ENCODE data around the gene ADRB1. TPM values are rescaled to one million over a fixed set of nuclear protein-coding genes. Genes with fewer than 3 reads are reported as not detected.

Gene ADRB1
- total RNA-seq, 2 experiments from 2014 or later, result not detected

DNA sequence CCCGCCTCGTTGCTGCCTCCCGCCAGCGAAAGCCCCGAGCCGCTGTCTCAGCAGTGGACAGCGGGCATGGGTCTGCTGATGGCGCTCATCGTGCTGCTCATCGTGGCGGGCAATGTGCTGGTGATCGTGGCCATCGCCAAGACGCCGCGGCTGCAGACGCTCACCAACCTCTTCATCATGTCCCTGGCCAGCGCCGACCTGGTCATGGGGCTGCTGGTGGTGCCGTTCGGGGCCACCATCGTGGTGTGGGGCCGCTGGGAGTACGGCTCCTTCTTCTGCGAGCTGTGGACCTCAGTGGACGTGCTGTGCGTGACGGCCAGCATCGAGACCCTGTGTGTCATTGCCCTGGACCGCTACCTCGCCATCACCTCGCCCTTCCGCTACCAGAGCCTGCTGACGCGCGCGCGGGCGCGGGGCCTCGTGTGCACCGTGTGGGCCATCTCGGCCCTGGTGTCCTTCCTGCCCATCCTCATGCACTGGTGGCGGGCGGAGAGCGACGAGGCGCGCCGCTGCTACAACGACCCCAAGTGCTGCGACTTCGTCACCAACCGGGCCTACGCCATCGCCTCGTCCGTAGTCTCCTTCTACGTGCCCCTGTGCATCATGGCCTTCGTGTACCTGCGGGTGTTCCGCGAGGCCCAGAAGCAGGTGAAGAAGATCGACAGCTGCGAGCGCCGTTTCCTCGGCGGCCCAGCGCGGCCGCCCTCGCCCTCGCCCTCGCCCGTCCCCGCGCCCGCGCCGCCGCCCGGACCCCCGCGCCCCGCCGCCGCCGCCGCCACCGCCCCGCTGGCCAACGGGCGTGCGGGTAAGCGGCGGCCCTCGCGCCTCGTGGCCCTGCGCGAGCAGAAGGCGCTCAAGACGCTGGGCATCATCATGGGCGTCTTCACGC lies 825 bp downstream of the ADRB1 start:
- Mint-ChIP-seq H3K27ac (no peak overlapping the region), H3K4me1 (peaks cover 16% of the 10 kb centered on the region), H3K9me3 (ENCODE audit: low read depth) (no peaks in the 10 kb centered on the region), H3K27me3 (peaks cover 58% of the 10 kb centered on the region), H3K4me3 (peak overlapping the region; percentile 61), H3K36me3 (ENCODE audit: low read depth) (no peaks in the 10 kb centered on the region)
- intact Hi-C loops (cut with DNase I, micrococcal nuclease), result loop anchor here in 1 of 2 experiments (5.0 kb wide), 1 partner anchor 82 kb away; no protein-coding TSS in a partner anchor
- DNase-seq (peak; percentile 18), ATAC-seq (no peak)
- ChIA-PET POLR2A (interaction anchor here (0.6 kb wide), 1 partner anchor 25 kb away, joined by 3 read pairs; no protein-coding TSS in a partner anchor), CTCF (no interaction called here)

DNA sequence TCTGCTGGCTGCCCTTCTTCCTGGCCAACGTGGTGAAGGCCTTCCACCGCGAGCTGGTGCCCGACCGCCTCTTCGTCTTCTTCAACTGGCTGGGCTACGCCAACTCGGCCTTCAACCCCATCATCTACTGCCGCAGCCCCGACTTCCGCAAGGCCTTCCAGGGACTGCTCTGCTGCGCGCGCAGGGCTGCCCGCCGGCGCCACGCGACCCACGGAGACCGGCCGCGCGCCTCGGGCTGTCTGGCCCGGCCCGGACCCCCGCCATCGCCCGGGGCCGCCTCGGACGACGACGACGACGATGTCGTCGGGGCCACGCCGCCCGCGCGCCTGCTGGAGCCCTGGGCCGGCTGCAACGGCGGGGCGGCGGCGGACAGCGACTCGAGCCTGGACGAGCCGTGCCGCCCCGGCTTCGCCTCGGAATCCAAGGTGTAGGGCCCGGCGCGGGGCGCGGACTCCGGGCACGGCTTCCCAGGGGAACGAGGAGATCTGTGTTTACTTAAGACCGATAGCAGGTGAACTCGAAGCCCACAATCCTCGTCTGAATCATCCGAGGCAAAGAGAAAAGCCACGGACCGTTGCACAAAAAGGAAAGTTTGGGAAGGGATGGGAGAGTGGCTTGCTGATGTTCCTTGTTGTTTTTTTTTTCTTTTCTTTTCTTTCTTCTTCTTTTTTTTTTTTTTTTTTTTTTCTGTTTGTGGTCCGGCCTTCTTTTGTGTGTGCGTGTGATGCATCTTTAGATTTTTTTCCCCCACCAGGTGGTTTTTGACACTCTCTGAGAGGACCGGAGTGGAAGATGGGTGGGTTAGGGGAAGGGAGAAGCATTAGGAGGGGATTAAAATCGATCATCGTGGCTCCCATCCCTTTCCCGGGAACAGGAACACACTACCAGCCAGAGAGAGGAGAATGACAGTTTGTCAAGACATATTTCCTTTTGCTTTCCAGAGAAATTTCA lies 1.7 kb downstream of the ADRB1 start:
- peak; percentile 31 for DNase-seq
- CTCF ChIA-PET, result interaction anchor here (1.2 kb wide), 1 partner anchor 10 kb away, joined by 3 read pairs; no protein-coding TSS in a partner anchor
- Mint-ChIP-seq H3K4me1 (peaks cover 16% of the 10 kb centered on the region), H3K9me3 (ENCODE audit: low read depth) (no peaks in the 10 kb centered on the region), H3K4me3 (peak overlapping the region; percentile 52), H3K36me3 (ENCODE audit: low read depth) (no peaks in the 10 kb centered on the region), H3K27ac (no peak overlapping the region), H3K27me3 (peaks cover 54% of the 10 kb centered on the region)
- POLR2A ChIA-PET, result interaction anchor here (0.6 kb wide), 1 partner anchor 24 kb away, joined by 3 read pairs; no protein-coding TSS in a partner anchor
- intact Hi-C loops (cut with DNase I, micrococcal nuclease), result no loop called here
- no peak for ATAC-seq

DNA sequence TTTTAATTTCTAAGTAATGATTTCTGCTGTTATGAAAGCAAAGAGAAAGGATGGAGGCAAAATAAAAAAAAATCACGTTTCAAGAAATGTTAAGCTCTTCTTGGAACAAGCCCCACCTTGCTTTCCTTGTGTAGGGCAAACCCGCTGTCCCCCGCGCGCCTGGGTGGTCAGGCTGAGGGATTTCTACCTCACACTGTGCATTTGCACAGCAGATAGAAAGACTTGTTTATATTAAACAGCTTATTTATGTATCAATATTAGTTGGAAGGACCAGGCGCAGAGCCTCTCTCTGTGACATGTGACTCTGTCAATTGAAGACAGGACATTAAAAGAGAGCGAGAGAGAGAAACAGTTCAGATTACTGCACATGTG lies 2.4 kb downstream of the ADRB1 start:
- Mint-ChIP-seq H3K27ac (no peak overlapping the region), H3K4me3 (no peak overlapping the region), H3K9me3 (ENCODE audit: low read depth) (no peaks in the 10 kb centered on the region), H3K36me3 (ENCODE audit: low read depth) (no peaks in the 10 kb centered on the region), H3K27me3 (peaks cover 55% of the 10 kb centered on the region), H3K4me1 (peaks cover 16% of the 10 kb centered on the region)
- no peak for ATAC-seq
- POLR2A ChIA-PET, result no interaction called here
- intact Hi-C loops (cut with DNase I, micrococcal nuclease), result no loop called here
- CTCF ChIA-PET, result interaction anchor here (1.2 kb wide), 1 partner anchor 10 kb away, joined by 3 read pairs; no protein-coding TSS in a partner anchor
- no peak for DNase-seq

DNA sequence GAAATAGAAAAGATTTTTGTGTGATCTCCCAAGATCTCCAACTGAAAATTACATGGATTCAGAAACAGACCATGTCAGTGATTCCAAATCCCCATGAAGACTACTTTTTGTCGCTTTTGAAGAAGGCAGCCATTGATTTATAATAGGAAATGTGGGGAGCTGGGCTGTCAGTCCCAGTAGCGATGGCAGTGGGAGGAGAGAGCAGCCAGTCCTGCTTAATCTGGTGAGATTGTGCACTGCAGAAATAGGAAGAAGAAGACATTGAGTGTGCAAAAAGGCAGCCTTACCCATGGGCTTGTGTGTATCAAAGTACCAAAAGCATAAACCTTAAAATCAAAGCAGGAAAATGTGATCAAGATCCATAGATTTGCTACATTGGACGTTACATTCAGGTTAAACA lies 4.8 kb downstream of the ADRB1 start:
- POLR2A ChIA-PET, result interaction anchor here (0.6 kb wide), 1 partner anchor 87 kb away, joined by 3 read pairs; no protein-coding TSS in a partner anchor

DNA sequence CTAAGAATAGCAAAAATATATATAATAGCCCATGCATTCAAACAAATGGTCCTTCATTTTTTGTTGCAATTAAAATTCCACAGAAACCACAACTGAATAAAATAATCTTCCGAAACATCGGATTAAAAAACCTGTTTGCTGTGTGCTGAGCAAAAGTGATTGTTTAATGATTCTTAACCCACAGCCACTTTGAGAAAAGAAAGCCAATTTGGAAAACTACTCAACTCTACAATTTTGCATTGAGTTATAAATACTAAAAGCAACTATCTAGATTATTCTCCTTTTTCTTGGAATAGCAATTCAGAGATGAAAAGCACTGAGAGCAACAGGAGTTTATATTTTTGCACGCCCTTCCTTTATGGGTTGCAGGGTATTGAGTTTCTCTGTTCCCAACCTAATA lies 8.0 kb downstream of the ADRB1 start:
- Mint-ChIP-seq H3K27me3 (peaks cover 26% of the 10 kb centered on the region), H3K36me3 (ENCODE audit: low read depth) (no peaks in the 10 kb centered on the region), H3K9me3 (ENCODE audit: low read depth) (no peaks in the 10 kb centered on the region), H3K27ac (no peak overlapping the region), H3K4me1 (no peaks in the 10 kb centered on the region), H3K4me3 (no peak overlapping the region)
- intact Hi-C loops (cut with DNase I, micrococcal nuclease), result no loop called here
- CTCF ChIA-PET, result no interaction called here
- POLR2A ChIA-PET, result no interaction called here
- DNase-seq (no peak), ATAC-seq (no peak)

More for the DNA sequence above, 4.8 kb downstream of the ADRB1 start:
- ATAC-seq (no peak), DNase-seq (no peak)
- intact Hi-C loops (cut with DNase I, micrococcal nuclease), result no loop called here
- no peak overlapping the region for H3K27ac Mint-ChIP-seq
- CTCF ChIA-PET, result interaction anchor here (0.8 kb wide), 1 partner anchor 646 kb away, joined by 3 read pairs; no protein-coding TSS in a partner anchor
- peaks cover 45% of the 10 kb centered on the region for H3K27me3 Mint-ChIP-seq
- no peaks in the 10 kb centered on the region for H3K36me3 Mint-ChIP-seq (ENCODE audit: low read depth)
- peaks cover 10% of the 10 kb centered on the region for H3K4me1 Mint-ChIP-seq
- H3K9me3 Mint-ChIP-seq (ENCODE audit: low read depth), result no peaks in the 10 kb centered on the region
- H3K4me3 Mint-ChIP-seq, result no peak overlapping the region

DNA sequence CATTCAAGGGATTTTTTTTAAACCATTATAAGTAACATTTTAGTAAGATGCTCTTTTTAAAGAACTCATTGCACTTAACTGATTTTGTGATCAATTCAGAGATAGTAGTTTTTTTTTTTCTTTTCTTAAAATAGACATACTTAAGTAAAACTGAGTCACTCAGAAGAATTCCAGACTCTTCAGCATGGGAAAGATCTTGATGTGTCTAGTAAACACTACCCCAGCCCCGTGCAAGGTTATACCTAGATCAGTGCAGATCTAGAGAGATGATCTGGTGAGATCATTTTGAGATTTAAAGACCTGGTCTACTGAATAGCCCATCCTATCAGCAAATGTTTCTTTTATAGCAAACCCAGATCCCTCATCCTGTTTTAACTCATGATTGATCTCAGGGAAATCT lies 8.6 kb downstream of the ADRB1 start:
- H3K27me3 Mint-ChIP-seq, result peaks cover 26% of the 10 kb centered on the region

DNA sequence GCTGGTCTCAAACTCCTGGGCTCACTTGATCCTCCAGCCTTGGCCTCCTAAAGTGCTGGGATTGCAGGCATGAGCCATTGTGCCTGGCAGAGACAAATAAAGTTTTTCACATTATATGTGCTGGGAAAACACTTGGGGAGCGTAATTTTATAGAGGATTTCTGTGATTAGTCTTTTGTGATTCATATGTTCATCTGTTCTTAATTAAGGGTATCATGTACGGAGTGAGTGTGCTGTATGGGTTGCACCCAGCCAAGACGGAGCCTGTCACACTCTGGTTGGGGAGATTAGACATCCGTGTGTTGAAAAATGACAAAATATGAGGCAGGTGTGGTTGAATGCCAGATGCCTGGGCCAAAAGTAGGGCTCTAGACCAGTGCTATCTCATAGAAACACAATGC lies 10.3 kb downstream of the ADRB1 start:
- no peak for ATAC-seq
- ChIA-PET POLR2A (no interaction called here), CTCF (no interaction called here)
- no peak for DNase-seq
- Mint-ChIP-seq H3K4me1 (no peaks in the 10 kb centered on the region), H3K9me3 (ENCODE audit: low read depth) (no peaks in the 10 kb centered on the region), H3K36me3 (ENCODE audit: low read depth) (no peaks in the 10 kb centered on the region), H3K27me3 (peaks cover 18% of the 10 kb centered on the region), H3K4me3 (no peak overlapping the region), H3K27ac (no peak overlapping the region)
- intact Hi-C loops (cut with DNase I, micrococcal nuclease), result no loop called here

More for the DNA sequence above, 8.6 kb downstream of the ADRB1 start:
- no peaks in the 10 kb centered on the region for H3K9me3 Mint-ChIP-seq (ENCODE audit: low read depth)
- no peak overlapping the region for H3K4me3 Mint-ChIP-seq
- H3K4me1 Mint-ChIP-seq, result no peaks in the 10 kb centered on the region
- H3K36me3 Mint-ChIP-seq (ENCODE audit: low read depth), result no peaks in the 10 kb centered on the region
- DNase-seq (no peak), ATAC-seq (no peak)
- POLR2A ChIA-PET, result no interaction called here
- no peak overlapping the region for H3K27ac Mint-ChIP-seq
- intact Hi-C loops (cut with DNase I, micrococcal nuclease), result no loop called here
- CTCF ChIA-PET, result no interaction called here

DNA sequence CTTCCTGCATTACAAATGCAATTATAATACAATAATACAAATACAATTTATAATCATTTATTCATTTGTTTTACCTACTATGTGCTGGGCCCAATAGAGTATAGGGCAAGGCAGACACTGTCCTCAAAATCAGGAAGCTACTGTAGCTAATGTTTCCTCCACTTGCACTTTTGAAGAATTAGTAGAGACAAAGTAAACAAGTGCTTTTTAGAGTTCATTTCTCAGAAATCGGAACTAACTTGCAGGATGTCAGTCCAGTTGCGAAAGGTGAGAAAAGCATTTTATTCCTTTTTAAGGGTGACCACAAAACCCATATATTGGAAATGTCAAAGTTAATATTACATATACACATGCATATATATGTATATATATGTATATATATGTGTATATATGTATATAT lies 14.2 kb downstream of the ADRB1 start:
- intact Hi-C loops (cut with DNase I, micrococcal nuclease), result no loop called here

DNA sequence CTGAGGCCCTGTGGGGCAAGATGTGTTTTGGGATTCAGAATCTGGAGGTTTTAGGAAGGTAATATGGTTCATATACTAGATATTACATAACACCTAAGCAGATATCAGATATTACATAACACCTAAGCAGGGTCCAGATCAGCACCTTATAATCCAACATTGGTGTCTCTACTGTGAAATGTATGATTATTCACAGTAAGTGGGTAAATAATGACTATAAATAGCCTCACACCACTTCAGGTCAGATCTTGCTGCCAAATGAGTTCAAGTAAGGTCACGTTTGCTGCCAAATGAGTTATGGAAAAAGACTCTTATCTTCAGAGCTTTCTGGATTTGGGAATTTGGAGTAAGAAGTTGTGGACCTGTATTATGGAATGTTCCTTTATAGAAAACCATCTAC lies 14.6 kb downstream of the ADRB1 start:
- no peaks in the 10 kb centered on the region for H3K36me3 Mint-ChIP-seq (ENCODE audit: low read depth)
- H3K27me3 Mint-ChIP-seq, result peaks cover 6% of the 10 kb centered on the region
- no peak overlapping the region for H3K27ac Mint-ChIP-seq
- ATAC-seq (no peak), DNase-seq (no peak)
- H3K4me1 Mint-ChIP-seq, result peaks cover 4% of the 10 kb centered on the region
- intact Hi-C loops (cut with DNase I, micrococcal nuclease), result no loop called here
- ChIA-PET POLR2A (no interaction called here), CTCF (no interaction called here)
- no peak overlapping the region for H3K4me3 Mint-ChIP-seq
- no peaks in the 10 kb centered on the region for H3K9me3 Mint-ChIP-seq (ENCODE audit: low read depth)

More for the DNA sequence above, 14.2 kb downstream of the ADRB1 start:
- CTCF ChIA-PET, result no interaction called here
- Mint-ChIP-seq H3K9me3 (ENCODE audit: low read depth) (no peaks in the 10 kb centered on the region), H3K27ac (no peak overlapping the region), H3K4me1 (peaks cover 4% of the 10 kb centered on the region), H3K36me3 (ENCODE audit: low read depth) (no peaks in the 10 kb centered on the region), H3K27me3 (peaks cover 8% of the 10 kb centered on the region), H3K4me3 (no peak overlapping the region)
- DNase-seq, result no peak
- POLR2A ChIA-PET, result no interaction called here
- ATAC-seq, result no peak

DNA sequence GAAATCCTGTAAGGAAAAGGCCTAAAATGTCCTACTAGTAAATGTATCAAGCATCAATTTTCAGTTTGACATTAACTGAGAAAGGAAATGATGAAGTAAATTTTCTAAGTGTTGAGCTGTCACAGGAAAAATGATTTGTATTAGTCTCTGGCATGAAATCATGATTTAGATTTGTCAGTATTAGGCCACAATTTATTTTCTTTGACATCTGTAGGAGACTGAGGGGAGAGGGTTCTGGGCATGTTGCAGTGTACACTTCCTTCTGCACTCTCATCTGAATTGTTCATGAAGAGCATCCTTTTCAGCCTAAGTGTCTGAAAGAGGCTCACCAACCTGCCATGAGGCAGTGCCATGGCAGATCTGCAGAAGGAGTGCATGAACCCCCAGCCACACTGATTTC lies 15.9 kb downstream of the ADRB1 start:
- Mint-ChIP-seq H3K36me3 (ENCODE audit: low read depth) (no peaks in the 10 kb centered on the region), H3K27ac (no peak overlapping the region), H3K9me3 (ENCODE audit: low read depth) (no peaks in the 10 kb centered on the region), H3K4me1 (peaks cover 4% of the 10 kb centered on the region), H3K27me3 (peaks cover 8% of the 10 kb centered on the region), H3K4me3 (no peak overlapping the region)
- ChIA-PET POLR2A (interaction anchor here (0.7 kb wide), 1 partner anchor 31 kb away, joined by 6 read pairs; no protein-coding TSS in a partner anchor), CTCF (interaction anchor here (0.6 to 1.4 kb wide), 4 partner anchors 9 to 210 kb away, joined by 3 to 4 read pairs (median 3); no protein-coding TSS in a partner anchor)
- intact Hi-C loops (cut with DNase I, micrococcal nuclease), result no loop called here
- no peak for DNase-seq
- no peak for ATAC-seq

DNA sequence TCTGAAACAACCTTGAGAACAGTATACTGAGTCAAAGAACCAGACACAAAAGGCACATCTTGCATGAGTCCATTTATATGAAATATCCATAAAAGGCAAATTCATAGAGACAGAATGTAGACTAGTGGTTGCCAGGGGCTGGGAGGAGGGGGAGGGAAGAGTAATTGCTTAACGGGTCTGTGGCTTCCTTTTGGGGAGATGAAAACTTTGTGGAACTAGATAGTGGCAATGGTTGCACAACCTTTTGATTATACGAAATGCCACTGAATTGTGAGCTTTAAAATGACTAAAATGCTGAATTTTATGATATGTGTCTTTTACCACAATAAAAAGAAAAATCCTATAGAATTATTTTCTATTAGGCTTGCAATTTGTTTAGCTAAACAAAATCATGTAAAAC lies 16.8 kb downstream of the ADRB1 start:
- DNase-seq, result no peak
- Mint-ChIP-seq H3K27me3 (peaks cover 8% of the 10 kb centered on the region), H3K4me3 (no peak overlapping the region), H3K4me1 (peaks cover 4% of the 10 kb centered on the region), H3K9me3 (ENCODE audit: low read depth) (no peaks in the 10 kb centered on the region), H3K27ac (no peak overlapping the region), H3K36me3 (ENCODE audit: low read depth) (no peaks in the 10 kb centered on the region)
- ChIA-PET POLR2A (no interaction called here), CTCF (interaction anchor here (0.6 to 1.4 kb wide), 3 partner anchors 8 to 78 kb away, joined by 3 to 4 read pairs (median 3); no protein-coding TSS in a partner anchor)
- intact Hi-C loops (cut with DNase I, micrococcal nuclease), result no loop called here
- no peak for ATAC-seq
